ENCODE data around the gene LRRC32. TPM values are rescaled to one million over a fixed set of nuclear protein-coding genes. Genes with fewer than 3 reads are reported as not detected.

The LRRC32 gene
- polyA plus RNA-seq, 2 donors: 8.1 to 8.5 TPM

DNA sequence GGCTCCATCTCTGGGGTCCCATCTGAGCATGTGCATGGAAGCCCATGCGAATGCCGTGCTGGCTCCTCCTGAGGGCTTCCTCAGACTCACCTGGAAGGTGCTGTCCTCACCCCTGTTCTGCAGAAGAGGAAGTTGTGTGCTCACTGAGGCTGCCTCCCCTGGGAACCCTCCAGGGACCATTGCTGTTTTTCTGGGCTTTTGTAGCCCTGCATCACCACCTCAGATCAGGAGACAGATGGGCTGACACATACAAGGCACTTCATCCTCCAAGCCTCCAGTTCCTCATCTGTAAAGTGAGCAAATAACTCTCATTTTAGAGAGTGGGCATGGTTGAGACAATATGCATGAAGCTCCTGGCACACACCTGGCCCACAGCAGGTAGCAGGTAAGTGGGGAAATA is 12.1 kb upstream of the LRRC32 start:
- 92 to 97% methylated on average over 2 of the region's 2 CpGs for WGBS, 2 donors
- Histone ChIP-seq H3K9me3 (ENCODE audit: control insufficient read depth in 2 of 2, insufficient read depth in 1 of 2, low read depth in 1 of 2, low read length in 1 of 2) (peaks cover 0 to 4% of the 10 kb centered on the region in 2 donors), H3K4me3 (ENCODE audit: low read depth in 1 of 2, low read length in 2 of 2) (no peak overlapping the region), H3K36me3 (ENCODE audit: control insufficient read depth in 2 of 2, insufficient read depth in 2 of 2, low read length in 1 of 2) (no peaks in the 10 kb centered on the region), H3K27ac (ENCODE audit: low read depth in 2 of 2, low read length in 1 of 2) (no peak overlapping the region), H3K27me3 (ENCODE audit: control insufficient read depth in 1 of 2, insufficient read depth in 2 of 2, low read length in 2 of 2) (no peaks in the 10 kb centered on the region), H3K4me1 (ENCODE audit: control insufficient read depth in 2 of 2, insufficient read depth in 2 of 2, low read length in 1 of 2) (no peaks in the 10 kb centered on the region)

DNA sequence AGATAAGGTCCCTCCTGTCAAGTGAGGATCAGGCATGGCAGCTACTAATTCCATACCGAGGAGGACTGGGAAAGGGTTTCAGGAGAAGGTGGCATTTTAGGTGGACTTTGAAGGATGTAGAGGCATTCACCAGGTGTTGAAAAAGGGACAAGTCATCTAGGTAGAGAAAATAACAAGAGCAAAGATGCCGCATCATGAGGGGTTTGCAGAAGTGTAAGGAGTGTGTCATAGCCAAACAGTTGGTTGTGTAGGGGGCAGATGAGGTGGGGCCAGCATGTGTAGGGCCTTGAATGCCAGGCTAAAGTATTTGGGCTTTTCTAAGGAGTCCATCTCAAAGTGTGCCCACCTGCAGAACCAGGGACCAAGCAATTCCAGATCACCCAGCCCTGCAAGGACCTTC is 11.6 kb upstream of the LRRC32 start:
- 91 to 94% methylated on average over 2 of the region's 2 CpGs for WGBS, 2 donors

DNA sequence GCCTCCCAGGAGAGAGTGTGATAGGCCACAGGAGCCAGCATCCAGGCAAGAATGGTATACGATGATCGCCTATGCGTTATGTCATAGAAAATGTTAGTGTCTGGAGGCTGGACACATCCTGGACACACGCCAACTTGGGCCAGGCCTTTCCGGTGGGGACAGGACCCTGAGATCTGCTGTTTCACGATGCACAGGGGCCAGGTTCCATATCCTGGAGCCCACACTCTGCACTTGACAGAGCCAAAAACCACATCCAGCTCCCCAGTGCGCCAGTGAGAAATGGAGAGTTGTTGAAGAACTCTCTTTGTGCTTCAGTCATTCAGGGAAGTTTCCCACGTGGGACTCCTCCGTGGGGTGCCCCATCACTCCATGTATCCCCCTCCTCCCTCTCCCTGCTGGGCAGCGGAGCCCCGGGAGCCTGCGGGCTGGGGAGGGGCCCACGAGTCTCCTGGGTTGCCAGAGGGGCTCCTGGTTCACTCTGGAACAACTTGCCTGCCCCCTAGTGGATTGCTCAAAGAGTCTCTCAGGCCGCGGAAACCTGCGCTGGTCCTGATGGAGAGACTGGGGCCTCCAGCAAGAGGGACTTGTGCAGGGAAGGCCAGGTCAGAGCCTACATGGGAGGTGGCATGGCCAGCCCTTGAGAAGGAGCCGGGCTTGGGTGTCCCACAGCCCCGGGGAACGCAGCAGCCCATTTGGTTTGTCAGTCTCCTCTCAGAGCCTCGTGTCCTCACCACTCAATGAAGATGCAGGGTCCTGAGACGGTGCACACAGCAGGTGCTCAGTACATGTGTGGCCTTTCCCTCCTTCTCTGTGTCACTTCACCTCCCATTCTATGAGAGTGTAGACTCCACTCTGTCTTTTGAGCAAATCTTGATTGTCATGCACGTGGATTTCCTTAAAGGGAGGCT is 10.2 kb upstream of the LRRC32 start:
- Histone ChIP-seq H3K27me3 (ENCODE audit: control insufficient read depth in 1 of 2, insufficient read depth in 2 of 2, low read length in 2 of 2) (no peaks in the 10 kb centered on the region), H3K9me3 (ENCODE audit: control insufficient read depth in 2 of 2, insufficient read depth in 1 of 2, low read depth in 1 of 2, low read length in 1 of 2) (peaks cover 0 to 4% of the 10 kb centered on the region in 2 donors), H3K27ac (ENCODE audit: low read depth in 2 of 2, low read length in 1 of 2) (no peak overlapping the region), H3K4me1 (ENCODE audit: control insufficient read depth in 2 of 2, insufficient read depth in 2 of 2, low read length in 1 of 2) (no peaks in the 10 kb centered on the region), H3K4me3 (ENCODE audit: low read depth in 1 of 2, low read length in 2 of 2) (no peak overlapping the region), H3K36me3 (ENCODE audit: control insufficient read depth in 2 of 2, insufficient read depth in 2 of 2, low read length in 1 of 2) (no peaks in the 10 kb centered on the region)
- WGBS, 2 donors: 32 to 33% methylated on average over 22 of the region's 22 CpGs

More for the DNA sequence above, 11.6 kb upstream of the LRRC32 start:
- Histone ChIP-seq H3K4me1 (ENCODE audit: control insufficient read depth in 2 of 2, insufficient read depth in 2 of 2, low read length in 1 of 2) (no peaks in the 10 kb centered on the region), H3K4me3 (ENCODE audit: low read depth in 1 of 2, low read length in 2 of 2) (no peak overlapping the region), H3K9me3 (ENCODE audit: control insufficient read depth in 2 of 2, insufficient read depth in 1 of 2, low read depth in 1 of 2, low read length in 1 of 2) (peaks cover 0 to 4% of the 10 kb centered on the region in 2 donors), H3K36me3 (ENCODE audit: control insufficient read depth in 2 of 2, insufficient read depth in 2 of 2, low read length in 1 of 2) (no peaks in the 10 kb centered on the region), H3K27me3 (ENCODE audit: control insufficient read depth in 1 of 2, insufficient read depth in 2 of 2, low read length in 2 of 2) (no peaks in the 10 kb centered on the region), H3K27ac (ENCODE audit: low read depth in 2 of 2, low read length in 1 of 2) (no peak overlapping the region)

DNA sequence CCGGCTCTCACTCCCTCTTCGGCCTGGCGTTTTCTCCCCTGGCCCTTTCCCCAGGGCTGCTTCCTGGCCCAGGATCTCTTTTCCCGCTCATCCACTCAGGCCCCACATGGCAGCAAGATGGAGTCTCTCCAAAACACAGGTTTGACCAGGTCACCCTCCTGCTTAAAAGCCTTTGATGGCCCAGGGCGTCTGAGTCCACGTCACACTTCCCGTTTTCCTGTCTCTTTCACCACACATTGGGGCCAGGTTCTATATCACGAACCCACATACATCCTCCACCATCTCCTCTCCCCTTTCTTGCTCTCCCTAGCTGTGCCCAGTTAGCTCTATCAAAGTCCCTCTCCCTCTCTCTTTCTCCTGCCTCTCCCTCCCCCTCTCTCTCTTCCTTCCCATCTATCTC is 7.8 kb upstream of the LRRC32 start:
- H3K36me3 ChIP-seq (ENCODE audit: control insufficient read depth in 2 of 2, insufficient read depth in 2 of 2, low read length in 1 of 2): no peaks in the 10 kb centered on the region
- no peak overlapping the region for H3K27ac ChIP-seq (ENCODE audit: low read depth in 2 of 2, low read length in 1 of 2)
- H3K4me3 ChIP-seq (ENCODE audit: low read depth in 1 of 2, low read length in 2 of 2): no peak overlapping the region
- 71 to 83% methylated on average over 8 of the region's 8 CpGs for WGBS, 2 donors
- H3K9me3 ChIP-seq (ENCODE audit: control insufficient read depth in 2 of 2, insufficient read depth in 1 of 2, low read depth in 1 of 2, low read length in 1 of 2): no peaks in the 10 kb centered on the region
- no peaks in the 10 kb centered on the region for H3K27me3 ChIP-seq (ENCODE audit: control insufficient read depth in 1 of 2, insufficient read depth in 2 of 2, low read length in 2 of 2)
- no peaks in the 10 kb centered on the region for H3K4me1 ChIP-seq (ENCODE audit: control insufficient read depth in 2 of 2, insufficient read depth in 2 of 2, low read length in 1 of 2)

DNA sequence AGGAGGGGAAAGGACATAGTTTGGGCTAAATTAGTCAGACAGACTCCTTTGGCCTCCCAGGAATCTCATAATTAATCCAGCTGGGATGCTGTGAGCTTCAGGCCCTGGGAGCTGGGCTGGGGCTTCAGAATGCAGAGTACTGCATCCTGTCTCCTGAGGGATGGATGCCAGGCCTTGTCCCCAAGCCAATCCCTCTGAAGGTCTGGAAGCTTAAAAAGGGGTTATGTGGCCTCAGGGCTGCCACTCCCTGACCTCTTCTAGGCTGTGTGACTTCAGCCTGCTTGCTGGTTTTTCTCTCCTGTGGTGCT is 6.9 kb upstream of the LRRC32 start:
- Histone ChIP-seq H3K27me3 (ENCODE audit: control insufficient read depth in 1 of 2, insufficient read depth in 2 of 2, low read length in 2 of 2) (no peaks in the 10 kb centered on the region), H3K27ac (ENCODE audit: low read depth in 2 of 2, low read length in 1 of 2) (no peak overlapping the region), H3K4me1 (ENCODE audit: control insufficient read depth in 2 of 2, insufficient read depth in 2 of 2, low read length in 1 of 2) (no peaks in the 10 kb centered on the region), H3K36me3 (ENCODE audit: control insufficient read depth in 2 of 2, insufficient read depth in 2 of 2, low read length in 1 of 2) (no peaks in the 10 kb centered on the region), H3K4me3 (ENCODE audit: low read depth in 1 of 2, low read length in 2 of 2) (no peak overlapping the region), H3K9me3 (ENCODE audit: control insufficient read depth in 2 of 2, insufficient read depth in 1 of 2, low read depth in 1 of 2, low read length in 1 of 2) (no peaks in the 10 kb centered on the region)

DNA sequence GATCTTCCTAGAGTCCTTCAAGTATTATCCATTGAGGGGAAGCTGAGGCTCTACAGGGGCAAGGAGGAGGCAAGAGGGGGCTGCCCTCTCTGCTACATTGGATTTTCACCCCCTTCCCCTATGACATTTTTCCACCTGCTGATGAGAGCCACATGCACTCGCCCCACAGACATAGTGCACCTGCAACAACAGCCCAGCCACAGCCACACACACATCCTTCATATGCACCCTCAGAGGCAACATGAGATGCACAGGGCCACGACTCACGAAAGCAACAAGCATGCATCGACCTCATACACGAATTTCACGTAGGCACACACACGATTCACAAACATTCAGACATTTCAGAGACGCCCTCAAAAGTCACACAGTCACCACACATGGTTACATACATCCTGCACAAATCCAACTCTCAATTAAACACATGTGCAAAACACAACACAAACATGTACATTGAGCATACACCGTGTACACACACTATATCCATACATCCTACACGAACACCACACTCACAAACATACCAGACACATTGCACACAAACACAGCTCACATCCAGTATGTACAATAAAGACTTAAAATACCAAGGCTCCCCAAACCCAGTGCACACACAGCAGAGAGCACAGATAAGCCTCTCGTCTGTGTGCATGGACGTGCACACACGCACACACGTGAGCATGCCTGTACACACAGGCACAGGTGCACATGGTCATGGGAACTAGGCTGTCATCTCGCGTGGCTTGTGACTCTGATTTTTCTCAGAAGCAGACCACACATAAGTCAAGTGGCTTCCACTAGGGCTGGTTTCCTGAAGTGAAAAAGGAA is 6.3 kb upstream of the LRRC32 start:
- no peak overlapping the region for H3K27ac ChIP-seq (ENCODE audit: low read depth in 2 of 2, low read length in 1 of 2)
- WGBS, 2 donors: 83 to 85% methylated on average over 16 of the region's 16 CpGs

DNA sequence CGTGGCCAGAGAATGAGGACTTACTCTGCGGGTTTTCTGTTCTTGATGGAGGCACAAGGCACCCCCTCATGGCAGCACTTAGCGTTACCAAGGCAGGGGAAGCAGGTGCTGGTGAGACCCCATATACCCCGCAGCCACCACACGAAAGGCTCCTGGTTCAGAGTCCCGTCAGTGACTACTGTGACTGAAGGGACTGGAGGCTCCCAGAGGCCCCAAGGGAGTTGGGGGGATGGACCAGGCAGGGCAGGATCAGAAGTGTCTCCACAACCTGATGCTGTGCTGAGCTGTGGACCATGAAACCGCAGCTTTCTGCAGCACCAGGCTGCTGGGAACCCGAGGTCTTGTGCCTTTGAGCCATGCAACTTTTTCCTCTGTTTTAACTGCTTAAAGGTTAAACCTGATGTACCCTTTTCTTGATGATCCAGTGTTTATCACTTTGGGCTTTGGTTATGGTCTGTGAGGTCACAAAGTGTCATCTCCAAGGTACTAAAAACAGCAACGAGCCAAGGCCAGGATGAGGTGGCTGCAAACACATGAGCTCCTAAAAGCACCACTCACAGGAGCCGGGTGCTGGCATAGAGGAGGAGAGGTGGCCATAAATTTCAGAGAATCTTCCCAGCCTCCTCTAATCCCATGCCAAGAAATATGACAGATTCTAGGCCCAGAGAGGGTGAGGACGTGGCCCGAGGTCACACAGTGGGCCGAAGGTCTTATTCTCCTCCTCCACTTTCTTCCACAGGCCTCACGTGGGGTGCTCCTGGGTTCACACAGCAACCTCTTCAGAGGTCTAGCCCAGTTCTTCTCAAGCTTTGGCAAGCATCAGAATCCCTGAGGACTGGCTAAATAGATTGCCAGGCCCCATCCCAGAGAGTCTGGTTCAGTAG is 4.2 kb upstream of the LRRC32 start:
- Histone ChIP-seq H3K36me3 (ENCODE audit: control insufficient read depth in 2 of 2, insufficient read depth in 2 of 2, low read length in 1 of 2) (no peaks in the 10 kb centered on the region), H3K9me3 (ENCODE audit: control insufficient read depth in 2 of 2, insufficient read depth in 1 of 2, low read depth in 1 of 2, low read length in 1 of 2) (no peaks in the 10 kb centered on the region), H3K27ac (ENCODE audit: low read depth in 2 of 2, low read length in 1 of 2) (no peak overlapping the region), H3K27me3 (ENCODE audit: control insufficient read depth in 1 of 2, insufficient read depth in 2 of 2, low read length in 2 of 2) (no peaks in the 10 kb centered on the region), H3K4me1 (ENCODE audit: control insufficient read depth in 2 of 2, insufficient read depth in 2 of 2, low read length in 1 of 2) (peaks cover 3% of the 10 kb centered on the region in 2 donors), H3K4me3 (ENCODE audit: low read depth in 1 of 2, low read length in 2 of 2) (no peak overlapping the region)
- WGBS, 2 donors: 85% methylated on average over 14 of the region's 14 CpGs

More for the DNA sequence above, 6.3 kb upstream of the LRRC32 start:
- no peaks in the 10 kb centered on the region for H3K27me3 ChIP-seq (ENCODE audit: control insufficient read depth in 1 of 2, insufficient read depth in 2 of 2, low read length in 2 of 2)
- no peaks in the 10 kb centered on the region for H3K9me3 ChIP-seq (ENCODE audit: control insufficient read depth in 2 of 2, insufficient read depth in 1 of 2, low read depth in 1 of 2, low read length in 1 of 2)
- no peak overlapping the region for H3K4me3 ChIP-seq (ENCODE audit: low read depth in 1 of 2, low read length in 2 of 2)
- peaks cover 0 to 3% of the 10 kb centered on the region in 2 donors for H3K4me1 ChIP-seq (ENCODE audit: control insufficient read depth in 2 of 2, insufficient read depth in 2 of 2, low read length in 1 of 2)
- no peaks in the 10 kb centered on the region for H3K36me3 ChIP-seq (ENCODE audit: control insufficient read depth in 2 of 2, insufficient read depth in 2 of 2, low read length in 1 of 2)

DNA sequence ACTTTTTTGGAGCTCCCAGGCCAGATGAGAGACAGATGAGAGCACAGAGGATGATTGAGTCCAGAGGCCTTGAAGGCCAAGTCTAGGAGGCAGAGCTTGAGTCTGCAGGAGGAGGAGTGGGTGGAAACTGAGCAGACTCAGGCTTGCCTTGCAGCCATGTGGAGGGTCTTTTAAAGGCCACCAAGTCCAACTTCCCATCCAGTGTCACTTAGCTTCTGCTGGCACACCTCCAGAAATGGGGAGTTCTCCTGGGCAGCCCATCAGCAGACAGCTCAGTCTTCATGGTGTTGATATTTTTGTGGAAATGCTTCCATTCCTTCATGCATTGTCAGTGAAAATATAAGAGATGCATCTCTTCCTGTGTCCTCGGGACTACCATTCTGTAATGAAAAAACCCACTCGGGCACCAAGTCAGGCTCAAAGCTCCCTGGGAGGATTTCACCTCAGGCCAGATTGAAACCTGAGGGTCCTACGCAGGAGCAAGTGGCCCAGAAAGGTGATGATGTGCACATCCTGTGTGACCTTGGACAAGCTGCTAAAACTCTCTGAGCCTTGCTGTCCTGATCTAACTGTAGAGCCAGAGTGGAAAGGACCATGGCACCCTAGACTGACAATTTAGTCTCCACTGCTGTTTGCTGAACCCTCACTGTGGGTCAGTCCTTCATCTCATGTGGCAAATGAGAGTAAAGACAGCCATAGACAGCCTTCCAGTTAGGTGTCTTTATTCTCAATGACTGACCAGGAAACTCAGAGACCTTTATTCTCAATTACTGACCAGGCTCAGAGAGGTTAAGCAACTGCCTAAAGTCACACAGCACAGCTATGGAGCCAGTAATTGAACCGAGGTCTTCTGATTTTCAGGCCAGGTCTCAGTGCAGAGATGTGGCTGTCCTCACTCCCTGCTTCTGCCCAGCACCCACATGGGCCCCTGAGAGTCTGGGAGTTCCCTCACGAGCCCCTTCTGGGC is 2.9 kb upstream of the LRRC32 start:
- no peak overlapping the region for H3K27ac ChIP-seq (ENCODE audit: low read depth in 2 of 2, low read length in 1 of 2)
- 84 to 86% methylated on average over 5 of the region's 5 CpGs for WGBS, 2 donors
- H3K4me1 ChIP-seq (ENCODE audit: control insufficient read depth in 2 of 2, insufficient read depth in 2 of 2, low read length in 1 of 2): peaks cover 3% of the 10 kb centered on the region in 2 donors
- H3K36me3 ChIP-seq (ENCODE audit: control insufficient read depth in 2 of 2, insufficient read depth in 2 of 2, low read length in 1 of 2): no peaks in the 10 kb centered on the region
- no peaks in the 10 kb centered on the region for H3K27me3 ChIP-seq (ENCODE audit: control insufficient read depth in 1 of 2, insufficient read depth in 2 of 2, low read length in 2 of 2)
- no peaks in the 10 kb centered on the region for H3K9me3 ChIP-seq (ENCODE audit: control insufficient read depth in 2 of 2, insufficient read depth in 1 of 2, low read depth in 1 of 2, low read length in 1 of 2)
- no peak overlapping the region for H3K4me3 ChIP-seq (ENCODE audit: low read depth in 1 of 2, low read length in 2 of 2)
